CD4-positive, alpha-beta memory T cell (primary cell): ENCODE data around the gene ZC3HAV1L. TPM values are rescaled to one million over a fixed set of nuclear protein-coding genes. Genes with fewer than 3 reads are reported as not detected.
A peak's percentile ranks its signal among the peaks of the same experiment; 100 is the strongest.

Experiments
- CTCF ChIA-PET: fragments of 350-600 bp; sonication (Branson Sonifier 250); formaldehyde crosslinking; loops from one replicate; lab custom pipeline; 2021; ENCODE audit warnings: inconsistent platforms; ENCODE audit not compliant: partially characterized antibody; lab: Charles Lee
- POLR2A ChIA-PET: fragments of 350-600 bp; sonication (Branson Sonifier 250); formaldehyde crosslinking; loops from one replicate; lab custom pipeline; 2021; ENCODE audit not compliant: partially characterized antibody; lab: Charles Lee
- DNase-seq, 5 donors: peaks; one replicate each; pipeline versions ENCODE4 v3.0.0 to v3.0.0-alpha.2; 2020 to 2022; ENCODE audit warnings: mixed read lengths in 1 of 5
- H3K27ac ChIP-seq: one replicate; pipeline ENCODE4 v1.7.0; 2013; ENCODE audit warnings: low read depth, low read length
- H3K27me3 ChIP-seq: 2 replicates; pipeline ENCODE4 v1.7.0; 2013; ENCODE audit warnings: mild to moderate bottlenecking, low read length, moderate library complexity; ENCODE audit not compliant: insufficient read depth
- H3K36me3 ChIP-seq: 2 replicates; pipeline ENCODE4 v1.7.0; 2013; ENCODE audit warnings: mild to moderate bottlenecking, low read length, moderate library complexity; ENCODE audit not compliant: insufficient read depth
- H3K4me1 ChIP-seq: 2 replicates; pipeline ENCODE4 v1.7.0; 2013; ENCODE audit warnings: mild to moderate bottlenecking, low read length, moderate library complexity; ENCODE audit not compliant: insufficient read depth
- H3K4me3 ChIP-seq, 2 donors: one replicate each; pipeline ENCODE4 v1.7.0; 2013; ENCODE audit warnings: low read length in 2 of 2, mild to moderate bottlenecking in 1 of 2
- H3K9me3 ChIP-seq, 2 donors: one replicate each; pipeline ENCODE4 v1.7.0; 2013; ENCODE audit warnings: low read length in 2 of 2, control low read depth in 1 of 2; ENCODE audit not compliant: control insufficient read depth in 1 of 2
- H3K27ac Mint-ChIP-seq, 7 donors: one replicate each; pipeline ENCODE4 v1.8.0; 2020 to 2021; ENCODE audit warnings: mixed read lengths in 7 of 7, mild to moderate bottlenecking in 6 of 7, inconsistent platforms in 3 of 7, moderate library complexity in 3 of 7
- H3K27me3 Mint-ChIP-seq, 2 donors: one replicate each; pipeline ENCODE4 v1.8.0; 2020 to 2021; ENCODE audit warnings: mixed read lengths in 2 of 2
- H3K36me3 Mint-ChIP-seq, 2 donors: one replicate each; pipeline ENCODE4 v1.8.0; 2020 to 2021; ENCODE audit warnings: mixed read lengths in 2 of 2, inconsistent platforms in 1 of 2, mild to moderate bottlenecking in 1 of 2
- H3K4me1 Mint-ChIP-seq, 4 donors: one replicate each; pipeline ENCODE4 v1.8.0; 2020 to 2021; ENCODE audit warnings: mixed read lengths in 4 of 4, mild to moderate bottlenecking in 1 of 4
- H3K4me3 Mint-ChIP-seq, 8 donors: one replicate each; pipeline ENCODE4 v1.8.0; 2020 to 2021; ENCODE audit warnings: mixed read lengths in 8 of 8, mild to moderate bottlenecking in 7 of 8, moderate library complexity in 6 of 8, inconsistent platforms in 3 of 8
- H3K9me3 Mint-ChIP-seq, 8 donors: one replicate each; pipeline ENCODE4 v1.8.0; 2020 to 2021; ENCODE audit warnings: mixed read lengths in 8 of 8, mild to moderate bottlenecking in 5 of 8, inconsistent platforms in 3 of 8, moderate library complexity in 1 of 8
- intact Hi-C: fragments of 100-400 bp; cut with micrococcal nuclease; formaldehyde crosslinking; loops from one replicate; pipeline ENCODE4 v1.15.1; 2023
- polyA plus RNA-seq, 2 donors: library from polyadenylated mRNA; unstranded; fragments of 300-500 nt; fragmentation: Illumina TruSeq; gene quantifications; one replicate each; pipeline ENCODE4 v1.2.3, GENCODE V29; 2021
- total RNA-seq, 2 experiments: library from RNA; stranded (reverse); gene quantifications; one replicate each; pipeline ENCODE4 v1.2.3, GENCODE V29; 2021

Gene ZC3HAV1L
- total and polyA plus RNA-seq, 4 experiments from 2014 or later: 0.37 to 4.6 (median 3.8) TPM; not detected in 1

GRCh38 chr7:139047970-139048369 lies 12.1 kb upstream of the ZC3HAV1L start:
- H3K4me3 Mint-ChIP-seq: no peak overlapping the region
- H3K9me3 Mint-ChIP-seq: peaks cover 0 to 2% (median 0%) of the 10 kb centered on the region in 8 donors
- ChIA-PET POLR2A (interaction anchor here (4.8 kb wide), 1 partner anchor 14 kb away, joined by 29 read pairs; the partner anchor contains the start of gene ZC3HAV1L), CTCF (interaction anchor here (2.1 to 2.2 kb wide), 2 partner anchors 27 to 31 kb away, joined by 10 to 14 read pairs; no protein-coding TSS in a partner anchor)
- H3K4me1 Mint-ChIP-seq: peaks cover 44 to 77% (median 59%) of the 10 kb centered on the region in 4 donors
- no peaks in the 10 kb centered on the region for H3K9me3 ChIP-seq
- intact Hi-C loops: no loop called here
- H3K4me3 ChIP-seq: no peak overlapping the region
- no peak for DNase-seq
- no peaks in the 10 kb centered on the region for H3K27me3 Mint-ChIP-seq
- peaks cover 70% of the 10 kb centered on the region for H3K36me3 ChIP-seq
- H3K4me1 ChIP-seq: peaks cover 46% of the 10 kb centered on the region
- no peaks in the 10 kb centered on the region for H3K27me3 ChIP-seq
- H3K27ac Mint-ChIP-seq: peak overlapping the region in 3 of 7 donors; percentile 19 to 80 (median 70)
- H3K27ac ChIP-seq: no peak overlapping the region
- H3K36me3 Mint-ChIP-seq: peaks cover 74 to 83% of the 10 kb centered on the region in 2 donors

GRCh38 chr7:139046143-139046542 lies 10.3 kb upstream of the ZC3HAV1L start:
- peaks cover 60% of the 10 kb centered on the region for H3K4me1 ChIP-seq
- no peaks in the 10 kb centered on the region for H3K9me3 ChIP-seq
- H3K27ac ChIP-seq: no peak overlapping the region
- peaks cover 53 to 83% (median 68%) of the 10 kb centered on the region in 4 donors for H3K4me1 Mint-ChIP-seq
- no peak for DNase-seq
- intact Hi-C loops: no loop called here
- H3K36me3 ChIP-seq: peaks cover 57% of the 10 kb centered on the region
- POLR2A ChIA-PET: interaction anchor here (0.6 to 4.8 kb wide), 6 partner anchors 12 to 28 kb away, joined by 3 to 29 read pairs (median 3); partner anchors contain the start of gene ZC3HAV1L
- no peaks in the 10 kb centered on the region for H3K27me3 ChIP-seq
- no peaks in the 10 kb centered on the region for H3K27me3 Mint-ChIP-seq
- CTCF ChIA-PET: interaction anchor here (0.8 to 2.6 kb wide), 3 partner anchors 19 to 49 kb away, joined by 3 to 15 read pairs (median 3); no protein-coding TSS in a partner anchor
- peaks cover 0 to 3% (median 0%) of the 10 kb centered on the region in 8 donors for H3K9me3 Mint-ChIP-seq
- peak overlapping the region in 5 of 7 donors; percentile 36 to 85 (median 76) for H3K27ac Mint-ChIP-seq
- H3K4me3 Mint-ChIP-seq: peak overlapping the region in 5 of 8 donors; percentile 34 to 72 (median 45)
- peaks cover 70 to 71% of the 10 kb centered on the region in 2 donors for H3K36me3 Mint-ChIP-seq
- no peak overlapping the region for H3K4me3 ChIP-seq

GRCh38 chr7:139044813-139045794 lies 9.3 kb upstream of the ZC3HAV1L start:
- Histone ChIP-seq H3K36me3 (peaks cover 46% of the 10 kb centered on the region), H3K4me3 (peak overlapping the region in 1 of 2 donors; percentile 8), H3K4me1 (peaks cover 61% of the 10 kb centered on the region), H3K9me3 (no peaks in the 10 kb centered on the region), H3K27me3 (no peaks in the 10 kb centered on the region), H3K27ac (no peak overlapping the region)
- POLR2A ChIA-PET: interaction anchor here (0.6 to 4.8 kb wide), 11 partner anchors 11 to 285 kb away, joined by 3 to 29 read pairs (median 3); partner anchors contain the start of gene ZC3HAV1L
- CTCF ChIA-PET: interaction anchor here (0.9 to 2.6 kb wide), 5 partner anchors 10 to 159 kb away, joined by 3 to 15 read pairs (median 5); no protein-coding TSS in a partner anchor
- peak overlapping the region; percentile 11 to 74 (median 64) for H3K4me3 Mint-ChIP-seq
- peaks cover 61 to 63% of the 10 kb centered on the region in 2 donors for H3K36me3 Mint-ChIP-seq
- H3K4me1 Mint-ChIP-seq: peaks cover 53 to 87% (median 70%) of the 10 kb centered on the region in 4 donors
- DNase-seq: peak in 2 of 5 donors; percentile 32 to 43
- intact Hi-C loops: loop anchor here (1.0 to 2.0 kb wide), 4 partner anchors 10 to 30 kb away; no protein-coding TSS in a partner anchor
- peaks cover 0 to 4% (median 0%) of the 10 kb centered on the region in 8 donors for H3K9me3 Mint-ChIP-seq
- peak overlapping the region; percentile 26 to 93 (median 80) for H3K27ac Mint-ChIP-seq
- H3K27me3 Mint-ChIP-seq: no peaks in the 10 kb centered on the region

- Mint-ChIP-seq H3K9me3 (peaks cover 0 to 2% (median 0%) of the 10 kb centered on the region in 8 donors), H3K27me3 (no peaks in the 10 kb centered on the region), H3K4me3 (peak overlapping the region in 6 of 8 donors; percentile 51 to 77 (median 65)), H3K27ac (peak overlapping the region; percentile 57 to 93 (median 86)), H3K36me3 (peaks cover 51 to 53% of the 10 kb centered on the region in 2 donors), H3K4me1 (peaks cover 47 to 81% (median 61%) of the 10 kb centered on the region in 4 donors)
- ChIA-PET CTCF (interaction anchor here (0.9 to 2.6 kb wide), 6 partner anchors 9 to 158 kb away, joined by 4 to 15 read pairs (median 7); no protein-coding TSS in a partner anchor), POLR2A (interaction anchor here (0.6 to 4.8 kb wide), 13 partner anchors 7 to 284 kb away, joined by 3 to 29 read pairs (median 3); partner anchors contain the start of gene ZC3HAV1L)
- no peaks in the 10 kb centered on the region for H3K27me3 ChIP-seq
- no peak overlapping the region for H3K4me3 ChIP-seq
- peak overlapping the region; percentile 15 for H3K27ac ChIP-seq
- peaks cover 61% of the 10 kb centered on the region for H3K4me1 ChIP-seq
- DNase-seq: peak; percentile 60 to 92 (median 68)
- intact Hi-C loops: loop anchor here (1.0 to 2.0 kb wide), 4 partner anchors 9 to 31 kb away; no protein-coding TSS in a partner anchor
- peaks cover 37% of the 10 kb centered on the region for H3K36me3 ChIP-seq
- H3K9me3 ChIP-seq: no peaks in the 10 kb centered on the region
Measured at GRCh38 chr7:139043823-139044812, 8.3 kb upstream of the ZC3HAV1L start.

GRCh38 chr7:139041378-139042085 lies 5.7 kb upstream of the ZC3HAV1L start:
- no peak overlapping the region for H3K27ac ChIP-seq
- peaks cover 51% of the 10 kb centered on the region for H3K4me1 ChIP-seq
- peaks cover 15% of the 10 kb centered on the region for H3K36me3 ChIP-seq
- H3K27ac Mint-ChIP-seq: peak overlapping the region; percentile 19 to 91 (median 73)
- H3K4me3 Mint-ChIP-seq: peak overlapping the region in 1 of 8 donors; percentile 59
- ChIA-PET POLR2A (interaction anchor here (0.9 to 2.1 kb wide), 10 partner anchors 10 to 155 kb away, joined by 3 to 10 read pairs (median 4); a partner anchor contains a TSS), CTCF (interaction anchor here (0.6 to 2.3 kb wide), 7 partner anchors 8 to 155 kb away, joined by 3 to 9 read pairs (median 4); no protein-coding TSS in a partner anchor)
- intact Hi-C loops: no loop called here
- H3K36me3 Mint-ChIP-seq: peaks cover 29 to 32% of the 10 kb centered on the region in 2 donors
- no peaks in the 10 kb centered on the region for H3K27me3 Mint-ChIP-seq
- H3K4me1 Mint-ChIP-seq: peaks cover 36 to 61% (median 49%) of the 10 kb centered on the region in 4 donors
- no peak overlapping the region for H3K4me3 ChIP-seq
- H3K27me3 ChIP-seq: no peaks in the 10 kb centered on the region
- no peak for DNase-seq
- H3K9me3 Mint-ChIP-seq: peaks cover 0 to 2% (median 0%) of the 10 kb centered on the region in 8 donors
- no peaks in the 10 kb centered on the region for H3K9me3 ChIP-seq
